HG03103 (cell line): ENCODE measurements around the gene DUSP1.
A peak's percentile ranks its signal among the peaks of the same experiment; 100 is the strongest.
"Not testable (repeated sequence)": the region's sequence is repeated elsewhere in the genome, so short reads cannot be mapped to it uniquely, and the experiment has no call there.

Experiments
- ATAC-seq: cut with Tn5 transposase; IDR thresholded peaks from one replicate; pipeline ENCODE4 v1.9.1; 2021; ENCODE audit warnings: low read depth; ENCODE audit not compliant: unreplicated experiment

DUSP1 gene

GRCh38 chr5:172770675-172771438 is at the start of gene DUSP1:
Gene DUSP1 (minus strand): TSS chr5:172771195. CDS start chr5:172770952, 243 bp downstream.
- ATAC-seq = peak; percentile 44

GRCh38 chr5:172820046-172820767 is 49.2 kb upstream of the DUSP1 start:
- no peak for ATAC-seq

GRCh38 chr5:172819569-172819968 is 48.6 kb upstream of the DUSP1 start:
- no peak for ATAC-seq

- no peak for ATAC-seq
These were observed 47.1 kb upstream of the DUSP1 start for GRCh38 chr5:172818081-172818480.

- no peak for ATAC-seq
These were observed 46.7 kb upstream of the DUSP1 start for GRCh38 chr5:172817664-172818063.

- no peak for ATAC-seq
These were observed 46.0 kb upstream of the DUSP1 start for GRCh38 chr5:172816925-172817562.

- no peak for ATAC-seq
These were observed 44.6 kb upstream of the DUSP1 start for GRCh38 chr5:172815631-172816030.

GRCh38 chr5:172810996-172811395 is 40.0 kb upstream of the DUSP1 start:
- not testable (repeated sequence) for ATAC-seq

- no peak for ATAC-seq
These were observed 38.8 kb upstream of the DUSP1 start for GRCh38 chr5:172809774-172810173.

GRCh38 chr5:172807766-172808311 is 36.8 kb upstream of the DUSP1 start:
- no peak for ATAC-seq

- peak; percentile 99 for ATAC-seq
These were observed 36.1 kb upstream of the DUSP1 start for GRCh38 chr5:172806897-172807672.

GRCh38 chr5:172805736-172806255 is 34.8 kb upstream of the DUSP1 start:
- no peak for ATAC-seq

GRCh38 chr5:172805018-172805683 is 34.2 kb upstream of the DUSP1 start:
- no peak for ATAC-seq

GRCh38 chr5:172802567-172803176 is 31.7 kb upstream of the DUSP1 start:
- ATAC-seq = no peak

GRCh38 chr5:172802112-172802511 is 31.1 kb upstream of the DUSP1 start:
- ATAC-seq = no peak

- ATAC-seq = no peak
These were observed 30.2 kb upstream of the DUSP1 start for GRCh38 chr5:172801179-172801671.

- ATAC-seq = no peak
These were observed 29.1 kb upstream of the DUSP1 start for GRCh38 chr5:172800088-172800551.

- no peak for ATAC-seq
These were observed 28.4 kb upstream of the DUSP1 start for GRCh38 chr5:172799416-172799815.
